GM21447 (cell line): ENCODE data around the gene TNFRSF4.

ENCODE experiments used
- ATAC-seq: cut with Tn5 transposase; IDR thresholded peaks from one replicate; pipeline ENCODE4 v1.9.1; 2021; ENCODE audit not compliant: unreplicated experiment

Gene TNFRSF4

GRCh38 chr1:1245817-1246576 lies 32.0 kb upstream of the TNFRSF4 start:
- ATAC-seq, result no peak

GRCh38 chr1:1245178-1245816 lies 31.3 kb upstream of the TNFRSF4 start:
- no peak for ATAC-seq

- ATAC-seq, result no peak
Measured at GRCh38 chr1:1244192-1244811, 30.3 kb upstream of the TNFRSF4 start.

GRCh38 chr1:1243807-1244191 lies 29.8 kb upstream of the TNFRSF4 start:
- ATAC-seq, result no peak

GRCh38 chr1:1243266-1243660 lies 29.3 kb upstream of the TNFRSF4 start:
- no peak for ATAC-seq

GRCh38 chr1:1242461-1243265 lies 28.7 kb upstream of the TNFRSF4 start:
- ATAC-seq, result no peak

- no peak for ATAC-seq
Measured at GRCh38 chr1:1241588-1242219, 27.8 kb upstream of the TNFRSF4 start.

- ATAC-seq, result no peak
Measured at GRCh38 chr1:1240822-1241587, 27.1 kb upstream of the TNFRSF4 start.

GRCh38 chr1:1240348-1240732 lies 26.4 kb upstream of the TNFRSF4 start:
- no peak for ATAC-seq

GRCh38 chr1:1239614-1240347 lies 25.8 kb upstream of the TNFRSF4 start:
- no peak for ATAC-seq

GRCh38 chr1:1239227-1239613 lies 25.3 kb upstream of the TNFRSF4 start:
- no peak for ATAC-seq

- ATAC-seq, result no peak
Measured at GRCh38 chr1:1238702-1239178, 24.8 kb upstream of the TNFRSF4 start.

GRCh38 chr1:1237874-1238701 lies 24.1 kb upstream of the TNFRSF4 start:
- ATAC-seq, result no peak

GRCh38 chr1:1236945-1237873 lies 23.3 kb upstream of the TNFRSF4 start:
- ATAC-seq, result no peak

- ATAC-seq, result no peak
Measured at GRCh38 chr1:1236176-1236763, 22.3 kb upstream of the TNFRSF4 start.

GRCh38 chr1:1235016-1235744 lies 21.2 kb upstream of the TNFRSF4 start:
- no peak for ATAC-seq
